Mesenchymal stem cell (in vitro differentiated cells and primary cell): ENCODE measurements around the gene IFT88. TPM values are rescaled to one million over a fixed set of nuclear protein-coding genes. Genes with fewer than 3 reads are reported as not detected.

Source experiments
- DNase-seq: peaks from one replicate; pipeline ENCODE4 v3.0.0-alpha.2; 2013
- H2AFZ ChIP-seq: one replicate; pipeline ENCODE4 v1.6.1; 2013; ENCODE audit warnings: low read depth, mild to moderate bottlenecking, control low read depth, inconsistent platforms, low read length, moderate library complexity
- H2AK5ac ChIP-seq: 2 replicates; pipeline ENCODE4 v1.6.1; 2013; ENCODE audit warnings: low read length, moderate library complexity, mild to moderate bottlenecking, inconsistent platforms; ENCODE audit not compliant: severe bottlenecking
- H2BK120ac ChIP-seq: one replicate; pipeline ENCODE4 v1.6.1; 2013; ENCODE audit warnings: low read depth, mild to moderate bottlenecking, inconsistent platforms, low read length, moderate library complexity
- H2BK12ac ChIP-seq, 2 experiments: one replicate each; pipeline ENCODE4 v1.6.1; 2013; ENCODE audit warnings: inconsistent platforms in 2 of 2, low read length in 2 of 2, mild to moderate bottlenecking in 2 of 2, moderate library complexity in 2 of 2, control low read depth in 1 of 2
- H2BK15ac ChIP-seq: one replicate; pipeline ENCODE4 v1.6.1; 2013; ENCODE audit warnings: mild to moderate bottlenecking, low read depth, inconsistent platforms; ENCODE audit not compliant: poor library complexity, severe bottlenecking
- H2BK5ac ChIP-seq: 2 replicates; pipeline ENCODE4 v1.6.1; 2013; ENCODE audit warnings: low read depth, mild to moderate bottlenecking, low read length, control low read depth, inconsistent platforms; ENCODE audit not compliant: poor library complexity, severe bottlenecking
- H3K14ac ChIP-seq, 2 experiments: one replicate each; pipeline ENCODE4 v1.6.1; 2013; ENCODE audit warnings: inconsistent platforms in 2 of 2, low read length in 2 of 2, control low read depth in 1 of 2, mild to moderate bottlenecking in 1 of 2, moderate library complexity in 1 of 2
- H3K18ac ChIP-seq, 2 experiments: one replicate each; pipeline ENCODE4 v1.6.1; 2013; ENCODE audit warnings: inconsistent platforms in 2 of 2, low read length in 2 of 2, control low read depth in 1 of 2, low read depth in 1 of 2, mild to moderate bottlenecking in 1 of 2
- H3K23ac ChIP-seq, 2 experiments: one replicate each; pipeline ENCODE4 v1.6.1; 2013; ENCODE audit warnings: inconsistent platforms in 2 of 2, low read length in 2 of 2, mild to moderate bottlenecking in 2 of 2, moderate library complexity in 2 of 2, control low read depth in 1 of 2
- H3K27ac ChIP-seq: 2 replicates; pipeline ENCODE4 v1.5.1; 2013; ENCODE audit warnings: mild to moderate bottlenecking, moderate library complexity, low read length, control low read depth, inconsistent platforms; ENCODE audit not compliant: poor library complexity, severe bottlenecking
- H3K27me3 ChIP-seq, 2 experiments: 2 replicates each; pipeline versions ENCODE4 v1.6.1 to v1.7.0; 2013; ENCODE audit warnings: low read length in 2 of 2, mild to moderate bottlenecking in 2 of 2, moderate library complexity in 2 of 2, control low read depth in 1 of 2, inconsistent platforms in 1 of 2; ENCODE audit not compliant: control insufficient read depth in 1 of 2, insufficient read depth in 1 of 2
- H3K36me3 ChIP-seq, 2 experiments: 2 replicates each; pipeline versions ENCODE4 v1.6.1 to v1.7.0; 2013; ENCODE audit warnings: low read length in 2 of 2, control low read depth in 1 of 2, inconsistent platforms in 1 of 2, low read depth in 1 of 2, mild to moderate bottlenecking in 1 of 2; ENCODE audit not compliant: insufficient read depth in 2 of 2, control insufficient read depth in 1 of 2
- H3K4ac ChIP-seq, 2 experiments: one replicate each; pipeline ENCODE4 v1.6.1; 2013; ENCODE audit warnings: inconsistent platforms in 2 of 2, low read length in 2 of 2, mild to moderate bottlenecking in 2 of 2, moderate library complexity in 2 of 2, control low read depth in 1 of 2, low read depth in 1 of 2
- H3K4me1 ChIP-seq: 2 replicates; pipeline ENCODE4 v1.6.1; 2013; ENCODE audit warnings: low read depth, low read length, control low read depth; ENCODE audit not compliant: control insufficient read depth, insufficient read depth
- H3K4me2 ChIP-seq: 2 replicates; pipeline ENCODE4 v1.6.1; 2013; ENCODE audit warnings: low read length, mild to moderate bottlenecking, inconsistent platforms; ENCODE audit not compliant: poor library complexity, severe bottlenecking
- H3K4me3 ChIP-seq, 2 experiments: 2 replicates each; pipeline versions ENCODE4 v1.5.1 to v1.7.0; 2013; ENCODE audit warnings: low read length in 2 of 2, mild to moderate bottlenecking in 2 of 2, control low read depth in 1 of 2, low read depth in 1 of 2; ENCODE audit not compliant: insufficient read depth in 1 of 2
- H3K79me1 ChIP-seq: replicated peaks from 2 replicates; pipeline ENCODE4 v1.6.1; 2013; ENCODE audit warnings: mild to moderate bottlenecking, control low read depth, low read length, inconsistent platforms; ENCODE audit not compliant: poor library complexity, severe bottlenecking
- H3K9ac ChIP-seq: 2 replicates; pipeline ENCODE4 v1.7.0; 2013; ENCODE audit warnings: mild to moderate bottlenecking, low read length, moderate library complexity
- H3K9me3 ChIP-seq: 2 replicates; pipeline ENCODE4 v1.7.0; 2013; ENCODE audit warnings: mild to moderate bottlenecking, low read length; ENCODE audit not compliant: control insufficient read depth
- H4K8ac ChIP-seq: one replicate; pipeline ENCODE4 v1.6.1; 2013; ENCODE audit warnings: inconsistent platforms, mild to moderate bottlenecking, low read length, moderate library complexity
- H4K91ac ChIP-seq: one replicate; pipeline ENCODE4 v1.6.1; 2013; ENCODE audit warnings: mild to moderate bottlenecking, low read length, inconsistent platforms
- WGBS: methylation state at CpG from one replicate; pipeline ENCODE4 v1.1.7; 2013; ENCODE audit warnings: mixed read lengths; 5-methylcytosine and 5-hydroxymethylcytosine counted together
- polyA plus RNA-seq, 2 experiments: library from polyadenylated mRNA; stranded (reverse); fragments of 200-250 nt; gene quantifications; one replicate each; pipeline ENCODE4 v1.2.3, GENCODE V29; 2013

IFT88 gene, protein sequence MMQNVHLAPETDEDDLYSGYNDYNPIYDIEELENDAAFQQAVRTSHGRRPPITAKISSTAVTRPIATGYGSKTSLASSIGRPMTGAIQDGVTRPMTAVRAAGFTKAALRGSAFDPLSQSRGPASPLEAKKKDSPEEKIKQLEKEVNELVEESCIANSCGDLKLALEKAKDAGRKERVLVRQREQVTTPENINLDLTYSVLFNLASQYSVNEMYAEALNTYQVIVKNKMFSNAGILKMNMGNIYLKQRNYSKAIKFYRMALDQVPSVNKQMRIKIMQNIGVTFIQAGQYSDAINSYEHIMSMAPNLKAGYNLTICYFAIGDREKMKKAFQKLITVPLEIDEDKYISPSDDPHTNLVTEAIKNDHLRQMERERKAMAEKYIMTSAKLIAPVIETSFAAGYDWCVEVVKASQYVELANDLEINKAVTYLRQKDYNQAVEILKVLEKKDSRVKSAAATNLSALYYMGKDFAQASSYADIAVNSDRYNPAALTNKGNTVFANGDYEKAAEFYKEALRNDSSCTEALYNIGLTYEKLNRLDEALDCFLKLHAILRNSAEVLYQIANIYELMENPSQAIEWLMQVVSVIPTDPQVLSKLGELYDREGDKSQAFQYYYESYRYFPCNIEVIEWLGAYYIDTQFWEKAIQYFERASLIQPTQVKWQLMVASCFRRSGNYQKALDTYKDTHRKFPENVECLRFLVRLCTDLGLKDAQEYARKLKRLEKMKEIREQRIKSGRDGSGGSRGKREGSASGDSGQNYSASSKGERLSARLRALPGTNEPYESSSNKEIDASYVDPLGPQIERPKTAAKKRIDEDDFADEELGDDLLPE
- 7.2 TPM for polyA plus RNA-seq (2013, experiment 1 of 2)
- 7.1 TPM for polyA plus RNA-seq (2013, experiment 2 of 2)

DNA sequence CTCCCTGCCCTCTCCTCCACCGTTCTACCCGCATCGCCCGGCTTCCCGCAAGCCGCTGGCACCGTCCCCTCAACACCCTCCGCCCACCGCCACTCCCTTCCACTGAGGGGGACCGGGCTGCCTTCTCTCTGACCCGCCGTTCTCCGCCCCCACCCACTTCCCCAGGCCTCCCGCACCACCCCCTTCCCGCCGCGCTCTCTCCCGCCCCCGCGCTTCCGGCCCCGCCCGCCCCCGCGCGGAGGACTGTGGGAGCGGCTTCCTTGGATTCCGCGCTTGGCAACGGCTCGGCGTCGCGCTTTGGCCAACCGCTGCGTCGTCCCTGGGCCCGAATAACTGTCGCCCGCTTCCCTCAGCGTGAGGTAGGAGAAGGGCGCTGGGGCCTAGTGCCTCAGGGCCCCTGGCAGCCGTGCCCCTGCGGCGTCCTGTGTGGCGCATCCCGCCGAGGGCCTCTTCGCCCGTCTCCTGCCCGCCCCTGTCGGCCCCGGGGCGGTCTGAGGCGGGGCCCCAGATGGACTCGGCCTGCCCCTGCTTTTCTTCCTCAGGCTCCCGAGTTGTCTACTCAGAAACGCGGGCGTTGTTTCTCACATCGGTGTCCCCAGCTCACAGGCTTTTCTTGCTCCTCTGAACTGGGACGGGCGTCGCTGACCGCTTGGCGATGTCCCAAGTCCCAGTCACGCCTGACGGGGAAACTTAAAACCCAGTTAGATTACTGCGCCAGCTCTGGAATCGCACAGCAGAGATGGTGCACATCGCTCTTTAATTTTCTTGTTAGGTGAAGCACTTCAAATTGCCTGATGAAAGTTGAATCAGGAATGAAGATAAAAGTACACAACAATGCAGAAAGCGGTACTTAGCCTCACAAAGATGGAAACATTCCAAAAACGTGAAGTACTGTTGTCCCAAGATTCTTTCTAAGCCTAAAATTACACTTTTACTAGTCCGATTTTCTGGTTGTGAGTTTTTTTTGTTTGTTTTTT is at the start of gene IFT88:
TSS of gene IFT88 (plus strand) at position 260 of the 977 bp plus-strand sequence. CDS start 7,229 bp downstream, outside the sequence.
- Histone ChIP-seq H2BK12ac (peak within 1 kb of the TSS; percentile 71 to 98), H3K4me3 (peak within 1 kb of the TSS; percentile 78 to 94), H3K4me1 (peaks cover 2% of the 10 kb centered on the region), H2AFZ (peak within 1 kb of the TSS; percentile 91), H4K91ac (peak within 1 kb of the TSS; percentile 98), H2BK15ac (peak within 1 kb of the TSS; percentile 95), H4K8ac (peak within 1 kb of the TSS; percentile 98), H3K4ac (peak within 1 kb of the TSS; percentile 85 to 94), H3K14ac (peak within 1 kb of the TSS in 1 of 2 experiments; percentile 100), H2BK5ac (peak within 1 kb of the TSS; percentile 94), H3K27me3 (no peaks in the 10 kb centered on the region), H2AK5ac (no peak within 1 kb of the TSS), H2BK120ac (peak within 1 kb of the TSS; percentile 97), H3K36me3 (no peaks in the 10 kb centered on the region), H3K18ac (peak within 1 kb of the TSS; percentile 99 to 100), H3K9ac (peak within 1 kb of the TSS; percentile 92), H3K23ac (peak within 1 kb of the TSS in 1 of 2 experiments; percentile 95), H3K27ac (peak within 1 kb of the TSS; percentile 97), H3K79me1 (peaks cover under 1% of the 10 kb centered on the region), H3K9me3 (peaks cover 17% of the 10 kb centered on the region), H3K4me2 (peak within 1 kb of the TSS; percentile 80)
- WGBS: 2% methylated on average over 71 of the region's 74 CpGs
- DNase-seq: peak; percentile 91

DNA sequence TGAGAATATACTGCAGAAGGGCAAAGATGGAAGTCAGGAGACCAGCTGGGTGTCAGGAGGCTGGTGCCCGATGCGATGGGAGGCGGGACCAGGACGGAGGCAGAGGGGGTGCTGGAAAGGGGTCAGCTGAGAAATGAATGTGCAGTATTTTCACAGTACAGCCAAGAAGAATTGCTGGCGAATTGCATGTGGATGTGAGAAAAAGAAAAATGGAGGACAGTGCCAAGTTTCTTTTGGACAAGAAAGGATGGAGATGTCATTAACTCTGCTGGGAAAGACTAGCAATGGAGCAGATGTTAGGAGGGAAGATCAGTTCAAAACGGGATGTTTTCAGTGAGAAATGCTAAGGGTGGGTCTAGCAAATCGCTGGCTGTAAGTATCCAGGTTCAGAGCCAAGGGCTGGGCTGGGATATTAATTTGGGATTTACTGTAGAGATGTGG is 48.3 kb upstream of the IFT88 start:
- no peak overlapping the region for H3K27ac ChIP-seq
- no peak overlapping the region for H4K91ac ChIP-seq
- DNase-seq: no peak
- no peak overlapping the region for H3K9ac ChIP-seq
- no peaks in the 10 kb centered on the region for H3K9me3 ChIP-seq
- H4K8ac ChIP-seq: no peak overlapping the region
- H2AFZ ChIP-seq: no peak overlapping the region
- H2AK5ac ChIP-seq: peak overlapping the region; percentile 15
- H3K4ac ChIP-seq: no peak overlapping the region
- no peaks in the 10 kb centered on the region for H3K27me3 ChIP-seq
- H2BK5ac ChIP-seq: no peak overlapping the region
- H3K4me2 ChIP-seq: no peak overlapping the region
- H3K79me1 ChIP-seq: peaks cover 25% of the 10 kb centered on the region
- WGBS: 88% methylated on average over 7 of the region's 7 CpGs
- H3K4me3 ChIP-seq: peak overlapping the region in 1 of 2 experiments; percentile 28
- no peak overlapping the region for H2BK120ac ChIP-seq
- H3K14ac ChIP-seq: no peak overlapping the region
- no peak overlapping the region for H3K23ac ChIP-seq
- H3K18ac ChIP-seq: no peak overlapping the region
- H2BK15ac ChIP-seq: no peak overlapping the region
- H3K4me1 ChIP-seq: peaks cover 11% of the 10 kb centered on the region
- no peaks in the 10 kb centered on the region for H3K36me3 ChIP-seq
- H2BK12ac ChIP-seq: no peak overlapping the region

DNA sequence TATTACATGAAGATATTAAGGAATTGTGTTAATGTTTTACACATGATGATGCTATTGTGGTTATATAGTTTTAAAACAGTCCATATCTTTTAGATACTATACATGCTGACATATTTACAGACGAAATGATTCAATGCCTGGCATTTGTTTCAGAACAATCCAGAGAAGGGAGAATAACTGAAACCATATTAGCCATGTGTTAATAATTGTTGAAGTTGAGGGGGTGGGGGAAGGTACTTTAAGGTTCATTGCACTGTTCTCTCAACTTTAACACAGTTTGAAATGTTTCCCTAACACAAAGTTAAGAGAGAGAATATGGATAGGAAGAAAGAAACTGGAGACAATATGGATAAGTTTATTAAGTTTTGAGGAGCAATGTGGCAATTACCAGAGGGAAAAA is 47.1 kb upstream of the IFT88 start:
- Histone ChIP-seq H3K4ac (no peak overlapping the region), H3K4me1 (peaks cover 14% of the 10 kb centered on the region), H3K9me3 (no peaks in the 10 kb centered on the region), H3K27me3 (no peaks in the 10 kb centered on the region), H2AK5ac (no peak overlapping the region), H3K4me2 (no peak overlapping the region), H3K9ac (no peak overlapping the region), H3K79me1 (peaks cover 27% of the 10 kb centered on the region), H2BK5ac (no peak overlapping the region), H4K91ac (no peak overlapping the region), H2BK15ac (no peak overlapping the region), H2BK12ac (no peak overlapping the region), H2AFZ (no peak overlapping the region), H3K14ac (no peak overlapping the region), H3K18ac (no peak overlapping the region), H3K23ac (no peak overlapping the region), H2BK120ac (no peak overlapping the region), H3K36me3 (no peaks in the 10 kb centered on the region), H3K27ac (peak overlapping the region; percentile 59), H3K4me3 (no peak overlapping the region), H4K8ac (no peak overlapping the region)
- 71% methylated on average over 1 of the region's 1 CpG for WGBS
- no peak for DNase-seq
